Activated CD8-positive, alpha-beta memory T cell treated with anti-CD3 and anti-CD28 coated beads, Interleukin-2, amount 10 ng/mL, durations not matched to agents 7 days and 5 days (primary cell): ENCODE results near the gene MYORG. TPM values are rescaled to one million over a fixed set of nuclear protein-coding genes. Genes with fewer than 3 reads are reported as not detected.
A peak's percentile ranks its signal among the peaks of the same experiment; 100 is the strongest.

Source experiments
- ATAC-seq: fragments of 150-1000 bp; cut with Tn5 transposase; one replicate; pipeline ENCODE4 v1.10.0; 2021; ENCODE audit warnings: moderate library complexity
- CTCF ChIA-PET: fragments of 350-600 bp; sonication (Branson Sonifier 250); formaldehyde crosslinking; loops from one replicate; lab custom pipeline; 2021; ENCODE audit warnings: antibody characterized with exemption; lab: Charles Lee
- DNase-seq: peaks from one replicate; pipeline ENCODE4 v3.0.0-alpha.2; 2020
- H3K27ac Mint-ChIP-seq: one replicate; pipeline ENCODE4 v1.8.0; 2021; ENCODE audit warnings: mild to moderate bottlenecking, mixed read lengths
- H3K27me3 Mint-ChIP-seq: one replicate; pipeline ENCODE4 v1.8.0; 2021; ENCODE audit warnings: mixed read lengths
- H3K36me3 Mint-ChIP-seq: one replicate; pipeline ENCODE4 v1.8.0; 2021; ENCODE audit warnings: mild to moderate bottlenecking, mixed read lengths
- H3K4me1 Mint-ChIP-seq: one replicate; pipeline ENCODE4 v1.8.0; 2021; ENCODE audit warnings: mixed read lengths
- H3K4me3 Mint-ChIP-seq: one replicate; pipeline ENCODE4 v1.8.0; 2021; ENCODE audit warnings: mild to moderate bottlenecking, moderate library complexity, mixed read lengths
- H3K9me3 Mint-ChIP-seq: one replicate; pipeline ENCODE4 v1.8.0; 2022; ENCODE audit warnings: low read depth, mixed read lengths
- total RNA-seq, 2 experiments: library from RNA; stranded (reverse); gene quantifications; one replicate each; pipeline ENCODE4 v1.2.3, GENCODE V29; 2021

MYORG gene
- total RNA-seq, 2 experiments from 2014 or later, result 3.7 to 4.2 TPM

GRCh38 chr9:34381323-34381722, 4.6 kb upstream of the MYORG start:
- CTCF ChIA-PET, result interaction anchor here (0.8 to 9.7 kb wide), 6 partner anchors 11 to 218 kb away, joined by 3 to 143 read pairs (median 4); no protein-coding TSS in a partner anchor
- DNase-seq, result no peak
- H3K36me3 Mint-ChIP-seq, result no peaks in the 10 kb centered on the region
- peak overlapping the region; percentile 65 for H3K4me3 Mint-ChIP-seq
- H3K9me3 Mint-ChIP-seq, result no peaks in the 10 kb centered on the region
- H3K27ac Mint-ChIP-seq, result no peak overlapping the region
- peaks cover 27% of the 10 kb centered on the region for H3K4me1 Mint-ChIP-seq
- H3K27me3 Mint-ChIP-seq, result peaks cover 4% of the 10 kb centered on the region
- ATAC-seq, result no peak

- CTCF ChIA-PET, result interaction anchor here (0.7 to 9.7 kb wide), 9 partner anchors 16 to 369 kb away, joined by 3 to 143 read pairs (median 3); no protein-coding TSS in a partner anchor
- Mint-ChIP-seq H3K36me3 (no peaks in the 10 kb centered on the region), H3K4me3 (peak overlapping the region; percentile 65), H3K27me3 (peaks cover 4% of the 10 kb centered on the region), H3K4me1 (peaks cover 33% of the 10 kb centered on the region), H3K27ac (peak overlapping the region; percentile 81), H3K9me3 (no peaks in the 10 kb centered on the region)
- ATAC-seq (peak; percentile 58), DNase-seq (peak; percentile 87)
These were observed 4.0 kb upstream of the MYORG start for GRCh38 chr9:34380511-34381315.

DNA sequence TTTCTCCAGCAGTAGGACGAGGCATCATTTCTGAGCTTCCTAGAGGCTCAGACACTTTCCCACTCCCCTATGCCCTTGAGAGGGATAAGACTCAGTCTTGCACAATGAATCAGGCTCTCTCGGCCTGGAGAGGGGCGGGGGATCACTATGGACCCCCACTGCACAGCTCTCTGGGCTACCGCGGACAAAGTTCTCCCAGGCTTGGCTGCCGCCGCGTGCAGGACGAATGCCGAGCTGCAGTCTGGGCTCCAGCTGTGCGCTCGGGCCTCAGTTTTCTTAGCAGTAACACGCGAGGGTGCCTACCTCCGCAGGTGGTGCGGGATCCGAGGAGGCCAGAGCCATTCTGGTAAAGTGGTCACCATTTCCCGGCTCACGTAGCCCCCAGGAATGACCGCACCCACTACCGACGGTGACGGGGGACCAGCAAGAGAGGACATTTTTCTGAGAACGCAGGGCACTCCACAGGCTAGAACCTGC, 3.4 kb upstream of the MYORG start:
- peak overlapping the region; percentile 81 for H3K27ac Mint-ChIP-seq
- peaks cover 4% of the 10 kb centered on the region for H3K27me3 Mint-ChIP-seq
- no peak for ATAC-seq
- CTCF ChIA-PET, result interaction anchor here (1.2 to 9.7 kb wide), 9 partner anchors 15 to 566 kb away, joined by 3 to 143 read pairs (median 6); no protein-coding TSS in a partner anchor
- no peaks in the 10 kb centered on the region for H3K36me3 Mint-ChIP-seq
- no peaks in the 10 kb centered on the region for H3K9me3 Mint-ChIP-seq
- DNase-seq, result no peak
- peaks cover 38% of the 10 kb centered on the region for H3K4me1 Mint-ChIP-seq
- H3K4me3 Mint-ChIP-seq, result peak overlapping the region; percentile 77

- Mint-ChIP-seq H3K36me3 (no peaks in the 10 kb centered on the region), H3K9me3 (no peaks in the 10 kb centered on the region), H3K27ac (peak overlapping the region; percentile 81)
These were observed 2.8 kb upstream of the MYORG start for GRCh38 chr9:34379334-34380033.

GRCh38 chr9:34378376-34379060, 1.8 kb upstream of the MYORG start:
- H3K27ac Mint-ChIP-seq, result no peak overlapping the region
- CTCF ChIA-PET, result interaction anchor here (0.5 to 9.7 kb wide), 24 partner anchors 8 to 564 kb away, joined by 3 to 143 read pairs (median 4); partner anchors contain the start of genes ARID3C, RPP25L and UBAP2
- ATAC-seq (no peak), DNase-seq (no peak)
- no peaks in the 10 kb centered on the region for H3K36me3 Mint-ChIP-seq
- no peaks in the 10 kb centered on the region for H3K9me3 Mint-ChIP-seq
- H3K27me3 Mint-ChIP-seq, result peaks cover 4% of the 10 kb centered on the region
- peaks cover 40% of the 10 kb centered on the region for H3K4me1 Mint-ChIP-seq
- H3K4me3 Mint-ChIP-seq, result no peak overlapping the region

More at GRCh38 chr9:34379334-34380033, 2.8 kb upstream of the MYORG start:
- H3K4me1 Mint-ChIP-seq, result peaks cover 38% of the 10 kb centered on the region
- ATAC-seq, result peak; percentile 34
- CTCF ChIA-PET, result interaction anchor here (0.5 to 9.7 kb wide), 18 partner anchors 9 to 565 kb away, joined by 3 to 143 read pairs (median 4); partner anchors contain the start of gene UBAP2
- peak; percentile 96 for DNase-seq
- H3K4me3 Mint-ChIP-seq, result peak overlapping the region; percentile 77
- H3K27me3 Mint-ChIP-seq, result peaks cover 4% of the 10 kb centered on the region

GRCh38 chr9:34377404-34377746, 677 bp upstream of the MYORG start:
- Mint-ChIP-seq H3K27ac (no peak overlapping the region), H3K36me3 (peaks cover 4% of the 10 kb centered on the region), H3K9me3 (no peaks in the 10 kb centered on the region), H3K4me1 (peaks cover 40% of the 10 kb centered on the region), H3K27me3 (peaks cover 4% of the 10 kb centered on the region), H3K4me3 (peak overlapping the region; percentile 83)
- ATAC-seq (no peak), DNase-seq (no peak)
- CTCF ChIA-PET, result interaction anchor here (0.9 to 9.7 kb wide), 14 partner anchors 14 to 540 kb away, joined by 3 to 143 read pairs (median 3); partner anchors contain the start of genes ARID3C, DCTN3 and RPP25L

GRCh38 chr9:34375901-34376595, 650 bp downstream of the MYORG start:
- H3K27me3 Mint-ChIP-seq, result no peaks in the 10 kb centered on the region
- H3K36me3 Mint-ChIP-seq, result peaks cover 14% of the 10 kb centered on the region
- peaks cover 3% of the 10 kb centered on the region for H3K9me3 Mint-ChIP-seq
- ATAC-seq, result peak; percentile 18
- peaks cover 36% of the 10 kb centered on the region for H3K4me1 Mint-ChIP-seq
- CTCF ChIA-PET, result interaction anchor here (0.8 to 9.7 kb wide), 9 partner anchors 9 to 517 kb away, joined by 3 to 143 read pairs (median 4); no protein-coding TSS in a partner anchor
- peak overlapping the region; percentile 82 for H3K27ac Mint-ChIP-seq
- peak overlapping the region; percentile 83 for H3K4me3 Mint-ChIP-seq
- DNase-seq, result peak; percentile 83

GRCh38 chr9:34374905-34375552, 1.7 kb downstream of the MYORG start:
- H3K4me1 Mint-ChIP-seq, result peaks cover 27% of the 10 kb centered on the region
- ATAC-seq (no peak), DNase-seq (no peak)
- H3K27me3 Mint-ChIP-seq, result no peaks in the 10 kb centered on the region
- no peak overlapping the region for H3K27ac Mint-ChIP-seq
- H3K4me3 Mint-ChIP-seq, result no peak overlapping the region
- peaks cover 3% of the 10 kb centered on the region for H3K9me3 Mint-ChIP-seq
- peaks cover 23% of the 10 kb centered on the region for H3K36me3 Mint-ChIP-seq
- CTCF ChIA-PET, result interaction anchor here (0.6 to 9.7 kb wide), 10 partner anchors 10 to 516 kb away, joined by 3 to 143 read pairs (median 4); no protein-coding TSS in a partner anchor

- H3K4me3 Mint-ChIP-seq, result no peak overlapping the region
- H3K27ac Mint-ChIP-seq, result no peak overlapping the region
- no peaks in the 10 kb centered on the region for H3K27me3 Mint-ChIP-seq
- peaks cover 3% of the 10 kb centered on the region for H3K9me3 Mint-ChIP-seq
- peaks cover 23% of the 10 kb centered on the region for H3K36me3 Mint-ChIP-seq
- DNase-seq (no peak), ATAC-seq (no peak)
- peaks cover 21% of the 10 kb centered on the region for H3K4me1 Mint-ChIP-seq
- CTCF ChIA-PET, result interaction anchor here (0.6 to 9.7 kb wide), 7 partner anchors 14 to 301 kb away, joined by 3 to 143 read pairs (median 3); no protein-coding TSS in a partner anchor
These were observed 2.4 kb downstream of the MYORG start for GRCh38 chr9:34374339-34374738.

DNA sequence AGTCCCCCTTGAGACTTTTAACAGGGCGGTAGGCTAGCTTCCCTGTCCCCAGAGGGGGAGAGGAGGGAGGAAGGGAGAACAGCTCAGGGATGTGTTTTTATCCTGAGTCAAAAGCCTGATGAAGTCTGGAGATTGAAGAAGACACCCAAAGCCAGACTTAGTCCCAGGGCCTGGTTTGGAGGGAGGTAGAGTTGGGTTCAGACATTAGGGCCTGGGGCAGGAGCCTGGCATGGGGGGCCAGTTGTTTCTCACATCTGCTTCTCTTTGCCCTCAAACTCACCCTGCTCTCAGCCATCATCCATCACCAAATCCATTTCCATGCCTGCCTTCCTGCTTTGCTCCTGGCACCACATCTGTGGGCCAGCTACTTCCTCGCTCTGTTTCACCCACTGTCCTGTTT, 2.9 kb downstream of the MYORG start:
- Mint-ChIP-seq H3K4me1 (peaks cover 18% of the 10 kb centered on the region), H3K27ac (no peak overlapping the region), H3K36me3 (peaks cover 27% of the 10 kb centered on the region), H3K27me3 (no peaks in the 10 kb centered on the region), H3K9me3 (peaks cover 6% of the 10 kb centered on the region), H3K4me3 (no peak overlapping the region)
- DNase-seq, result no peak
- CTCF ChIA-PET, result interaction anchor here (0.7 to 9.7 kb wide), 3 partner anchors 32 to 300 kb away, joined by 3 to 143 read pairs (median 3); no protein-coding TSS in a partner anchor
- ATAC-seq, result no peak

- DNase-seq (no peak), ATAC-seq (no peak)
- Mint-ChIP-seq H3K4me3 (no peak overlapping the region), H3K4me1 (peaks cover 15% of the 10 kb centered on the region), H3K9me3 (peaks cover 8% of the 10 kb centered on the region), H3K36me3 (peaks cover 37% of the 10 kb centered on the region), H3K27ac (no peak overlapping the region), H3K27me3 (no peaks in the 10 kb centered on the region)
- CTCF ChIA-PET, result interaction anchor here (9.7 kb wide), 1 partner anchor 40 kb away, joined by 143 read pairs; no protein-coding TSS in a partner anchor
These were observed 4.2 kb downstream of the MYORG start for GRCh38 chr9:34372467-34373011.
